ENCODE measurements around the gene HSPG2.
A peak's percentile ranks its signal among the peaks of the same experiment; 100 is the strongest.

HSPG2 gene

DNA sequence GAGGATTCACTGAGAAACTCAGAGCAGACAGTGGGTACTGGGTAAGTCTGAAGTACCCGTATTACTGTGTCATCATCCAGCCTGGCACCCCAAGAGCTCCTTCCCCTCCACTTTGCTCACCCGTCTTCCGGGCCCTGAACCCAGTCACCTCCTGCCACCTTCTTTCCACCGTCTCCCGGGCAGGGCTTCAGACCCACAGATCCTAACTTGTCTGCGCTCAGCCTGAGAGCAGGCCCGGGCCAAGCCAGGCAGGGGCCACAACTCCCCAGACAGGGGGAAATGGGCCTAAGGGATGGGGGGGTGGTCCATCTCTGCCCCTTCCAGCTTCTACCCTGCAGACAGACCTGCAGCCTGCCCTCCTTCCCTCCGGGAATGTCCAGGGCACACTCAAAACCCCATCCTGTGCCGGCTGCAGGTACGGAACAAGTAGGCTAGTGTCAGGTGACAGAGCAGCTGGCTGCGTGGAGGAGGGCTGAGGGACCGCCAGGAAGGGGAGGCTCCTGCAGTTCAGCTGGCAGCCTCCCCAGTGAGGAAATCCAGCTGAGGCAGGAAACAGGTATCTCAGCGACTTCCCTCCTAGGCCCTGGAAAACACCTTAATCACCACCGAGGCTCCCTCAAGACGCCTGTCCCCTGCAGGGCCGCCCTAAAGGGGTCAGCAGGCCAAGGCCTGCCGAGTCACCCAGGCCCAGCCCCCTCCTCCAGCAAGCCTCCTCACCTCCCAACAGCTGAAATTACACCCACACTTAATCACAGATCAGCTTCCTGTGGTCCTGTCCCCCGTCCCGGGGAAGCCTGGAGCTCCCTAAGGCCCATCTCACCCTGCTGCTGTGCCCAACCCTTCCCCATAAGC, 3.5 kb downstream of the HSPG2 start:
- peaks cover 57% of the 10 kb centered on the region for H3K4me1 ChIP-seq (ENCODE audit: control insufficient read depth, insufficient read depth, low read length)

DNA sequence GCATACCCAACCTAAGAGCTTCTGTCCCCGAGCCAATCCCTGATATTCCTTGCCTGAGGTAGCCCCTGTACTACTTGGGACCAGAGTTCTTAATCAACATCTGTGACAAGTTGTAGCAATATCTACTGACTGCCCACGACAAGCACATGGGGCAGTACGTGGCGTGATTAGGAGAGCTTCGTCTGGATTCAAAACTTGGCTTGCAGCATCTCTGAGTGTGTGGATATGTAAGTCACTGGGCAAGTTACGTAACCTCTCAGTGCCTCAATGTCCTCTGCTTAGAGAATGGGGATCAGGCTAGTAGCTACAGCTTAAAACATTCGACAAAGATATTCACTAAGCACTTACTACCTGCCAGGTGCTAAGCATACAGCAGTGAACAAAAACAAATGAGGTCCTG, 5.0 kb downstream of the HSPG2 start:
- H3K4me3 ChIP-seq (ENCODE audit: insufficient read depth, low read depth, low read length): no peak overlapping the region
- WGBS, 2 experiments: 90 to 91% methylated on average over 7 of the region's 7 CpGs
- H3K27ac ChIP-seq (ENCODE audit: insufficient read depth, low read depth, low read length, poor library complexity, severe bottlenecking): no peak overlapping the region
- no peaks in the 10 kb centered on the region for H3K9me3 ChIP-seq (ENCODE audit: control insufficient read depth, low read length)
- peaks cover 50% of the 10 kb centered on the region for H3K4me1 ChIP-seq (ENCODE audit: control insufficient read depth, insufficient read depth, low read length)
- H3K36me3 ChIP-seq (ENCODE audit: control insufficient read depth, insufficient read depth, low read length): no peaks in the 10 kb centered on the region
- H3K27me3 ChIP-seq (ENCODE audit: control insufficient read depth, insufficient read depth, low read length, poor library complexity, severe bottlenecking): no peaks in the 10 kb centered on the region

More for the DNA sequence above, 3.5 kb downstream of the HSPG2 start:
- Histone ChIP-seq H3K9me3 (ENCODE audit: control insufficient read depth, low read length) (no peaks in the 10 kb centered on the region), H3K36me3 (ENCODE audit: control insufficient read depth, insufficient read depth, low read length) (no peaks in the 10 kb centered on the region), H3K27ac (ENCODE audit: insufficient read depth, low read depth, low read length, poor library complexity, severe bottlenecking) (no peak overlapping the region), H3K4me3 (ENCODE audit: insufficient read depth, low read depth, low read length) (no peak overlapping the region), H3K27me3 (ENCODE audit: control insufficient read depth, insufficient read depth, low read length, poor library complexity, severe bottlenecking) (no peaks in the 10 kb centered on the region)
- WGBS, 2 experiments: 58 to 60% methylated on average over 19 of the region's 19 CpGs

DNA sequence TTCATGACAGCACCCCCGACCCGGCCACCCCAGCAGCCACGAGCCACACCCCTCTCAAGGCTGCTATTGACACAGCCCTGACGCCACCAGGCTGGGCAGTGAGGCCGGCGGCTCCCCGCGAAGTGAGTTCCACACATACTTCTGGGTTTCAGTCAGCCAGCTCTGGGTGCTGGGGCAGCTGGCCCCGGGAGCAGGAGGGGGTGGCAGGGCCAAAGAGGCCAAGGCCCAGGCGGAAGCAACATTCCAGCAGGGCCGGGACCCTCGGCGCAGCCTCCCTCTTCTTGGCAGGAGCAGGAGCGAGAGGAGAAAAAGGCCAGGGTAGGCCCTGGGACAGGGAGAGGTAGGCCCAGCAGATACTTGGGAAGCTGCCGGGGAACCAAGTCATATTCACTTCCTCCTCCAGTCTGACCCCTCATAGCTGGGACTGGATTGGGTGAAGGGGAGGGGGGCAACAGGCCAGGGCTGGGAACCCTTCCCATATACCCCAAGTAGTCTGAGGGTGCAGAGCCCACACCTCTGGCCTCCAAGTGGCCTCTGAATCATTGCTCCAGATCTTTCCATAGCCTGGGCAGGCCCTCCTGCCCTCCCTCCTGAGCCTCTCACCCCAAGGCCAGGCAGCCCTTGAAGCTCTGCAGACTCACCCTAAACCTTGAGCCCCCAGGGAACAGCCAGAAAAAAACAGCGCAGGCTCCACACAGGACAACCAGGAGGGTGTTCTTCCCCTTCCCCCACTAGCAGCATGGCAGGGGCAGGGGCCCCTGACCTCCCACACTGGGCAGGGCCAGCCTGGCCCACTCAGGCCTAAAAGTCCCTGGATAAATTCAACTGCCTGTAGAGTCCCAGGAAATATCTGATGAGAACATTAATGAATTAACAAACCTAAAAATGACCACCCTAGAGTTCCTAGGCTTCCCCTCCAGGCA, 5.7 kb downstream of the HSPG2 start:
- no peaks in the 10 kb centered on the region for H3K36me3 ChIP-seq (ENCODE audit: control insufficient read depth, insufficient read depth, low read length)
- H3K27ac ChIP-seq (ENCODE audit: insufficient read depth, low read depth, low read length, poor library complexity, severe bottlenecking): peak overlapping the region; percentile 63
- peaks cover 52% of the 10 kb centered on the region for H3K4me1 ChIP-seq (ENCODE audit: control insufficient read depth, insufficient read depth, low read length)
- no peaks in the 10 kb centered on the region for H3K27me3 ChIP-seq (ENCODE audit: control insufficient read depth, insufficient read depth, low read length, poor library complexity, severe bottlenecking)
- H3K4me3 ChIP-seq (ENCODE audit: insufficient read depth, low read depth, low read length): no peak overlapping the region
- WGBS, 2 experiments: 78 to 82% methylated on average over 16 of the region's 16 CpGs
- H3K9me3 ChIP-seq (ENCODE audit: control insufficient read depth, low read length): no peaks in the 10 kb centered on the region

DNA sequence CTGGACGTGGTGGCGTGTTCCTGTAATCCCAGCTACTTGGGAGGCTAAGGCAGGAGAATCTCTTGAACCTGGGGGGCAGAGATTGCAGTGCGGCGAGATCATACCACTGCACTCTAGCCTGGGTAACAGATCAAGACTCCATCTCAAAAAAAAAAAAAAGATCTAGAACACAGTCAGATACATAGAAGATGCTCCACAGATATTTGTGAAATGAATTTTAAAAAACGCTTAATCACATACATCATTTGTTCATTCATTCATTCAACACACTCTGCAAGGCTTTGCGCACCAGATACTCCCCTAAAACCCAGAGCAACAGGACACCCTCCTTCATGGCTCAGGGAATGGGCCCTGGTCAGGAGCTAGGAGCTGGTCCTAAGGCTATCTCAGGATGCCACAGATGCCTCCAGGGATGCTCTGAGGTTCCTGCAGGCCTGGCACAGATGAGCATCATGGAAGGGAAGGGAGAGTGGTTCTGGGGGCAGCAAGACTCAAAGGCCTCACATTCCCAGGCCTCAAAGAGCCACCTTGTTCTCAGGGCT, 6.4 kb downstream of the HSPG2 start:
- WGBS, 2 experiments: 91 to 97% methylated on average over 6 of the region's 6 CpGs
- Histone ChIP-seq H3K9me3 (ENCODE audit: control insufficient read depth, low read length) (no peaks in the 10 kb centered on the region), H3K36me3 (ENCODE audit: control insufficient read depth, insufficient read depth, low read length) (no peaks in the 10 kb centered on the region), H3K27me3 (ENCODE audit: control insufficient read depth, insufficient read depth, low read length, poor library complexity, severe bottlenecking) (no peaks in the 10 kb centered on the region), H3K4me3 (ENCODE audit: insufficient read depth, low read depth, low read length) (no peak overlapping the region), H3K4me1 (ENCODE audit: control insufficient read depth, insufficient read depth, low read length) (peaks cover 45% of the 10 kb centered on the region), H3K27ac (ENCODE audit: insufficient read depth, low read depth, low read length, poor library complexity, severe bottlenecking) (no peak overlapping the region)

DNA sequence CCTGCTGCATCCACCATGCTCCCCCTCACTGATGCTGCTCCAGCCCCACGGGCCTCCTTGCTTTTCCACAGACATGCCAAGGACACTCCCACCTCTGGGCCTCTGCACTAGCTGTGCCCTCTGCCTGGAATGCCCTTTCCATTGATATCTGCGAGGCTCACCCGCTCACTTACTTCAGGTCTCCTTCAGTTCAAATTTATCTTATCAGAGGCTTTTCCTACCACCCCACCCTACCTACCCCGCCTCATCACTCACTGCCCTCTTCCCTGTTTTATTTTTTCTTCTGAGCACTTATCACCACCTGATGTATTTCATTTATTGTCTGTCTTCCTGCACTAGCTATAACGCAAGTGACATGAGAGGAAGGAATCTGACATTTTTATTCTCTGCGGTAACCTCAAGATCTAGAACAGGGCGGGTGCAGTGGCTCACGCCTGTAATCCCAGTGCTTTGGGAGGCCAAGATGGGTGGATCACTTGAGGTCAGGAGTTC, 7.0 kb downstream of the HSPG2 start:
- Histone ChIP-seq H3K36me3 (ENCODE audit: control insufficient read depth, insufficient read depth, low read length) (no peaks in the 10 kb centered on the region), H3K4me1 (ENCODE audit: control insufficient read depth, insufficient read depth, low read length) (peaks cover 40% of the 10 kb centered on the region), H3K4me3 (ENCODE audit: insufficient read depth, low read depth, low read length) (no peak overlapping the region), H3K9me3 (ENCODE audit: control insufficient read depth, low read length) (no peaks in the 10 kb centered on the region), H3K27me3 (ENCODE audit: control insufficient read depth, insufficient read depth, low read length, poor library complexity, severe bottlenecking) (no peaks in the 10 kb centered on the region), H3K27ac (ENCODE audit: insufficient read depth, low read depth, low read length, poor library complexity, severe bottlenecking) (no peak overlapping the region)
- 89 to 95% methylated on average over 8 of the region's 8 CpGs for WGBS, 2 experiments

DNA sequence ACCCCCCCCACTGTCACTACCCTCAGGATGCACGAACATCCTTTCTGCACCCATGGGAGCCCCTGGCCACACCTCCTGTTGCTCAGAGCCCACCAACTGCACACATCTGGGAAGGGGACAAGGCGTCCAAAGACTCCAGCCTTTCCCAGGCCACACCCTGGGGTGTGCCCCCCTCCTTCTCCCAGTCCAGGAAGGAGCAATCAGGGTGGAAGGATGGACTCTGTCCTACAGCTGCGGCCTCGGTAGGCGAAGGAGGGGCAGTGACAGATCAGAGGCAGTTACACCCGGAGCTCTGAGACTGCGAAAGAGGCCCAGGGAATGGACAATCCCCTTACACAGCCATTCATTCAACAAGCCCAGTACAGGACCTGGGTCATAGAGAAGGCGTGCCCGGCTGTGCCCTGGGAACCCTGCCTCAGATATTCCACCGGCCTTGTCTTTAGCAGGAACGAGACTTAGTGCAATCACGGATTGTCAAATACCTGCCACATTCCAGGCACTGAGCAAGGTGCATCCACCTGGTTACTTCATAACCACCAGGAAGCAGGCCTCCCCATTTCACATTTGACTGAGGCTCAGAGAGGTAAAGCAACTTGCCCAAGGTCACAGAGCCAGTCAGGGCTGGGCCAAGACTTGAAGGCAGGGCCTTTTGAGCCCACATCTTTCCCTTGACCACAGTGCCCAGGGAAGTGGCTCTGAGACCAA, 9.4 kb downstream of the HSPG2 start:
- 90 to 91% methylated on average over 12 of the region's 12 CpGs for WGBS, 2 experiments
- H3K9me3 ChIP-seq (ENCODE audit: control insufficient read depth, low read length): no peaks in the 10 kb centered on the region
- peaks cover 33% of the 10 kb centered on the region for H3K4me1 ChIP-seq (ENCODE audit: control insufficient read depth, insufficient read depth, low read length)
- no peaks in the 10 kb centered on the region for H3K27me3 ChIP-seq (ENCODE audit: control insufficient read depth, insufficient read depth, low read length, poor library complexity, severe bottlenecking)
- no peak overlapping the region for H3K27ac ChIP-seq (ENCODE audit: insufficient read depth, low read depth, low read length, poor library complexity, severe bottlenecking)
- no peak overlapping the region for H3K4me3 ChIP-seq (ENCODE audit: insufficient read depth, low read depth, low read length)
- no peaks in the 10 kb centered on the region for H3K36me3 ChIP-seq (ENCODE audit: control insufficient read depth, insufficient read depth, low read length)

DNA sequence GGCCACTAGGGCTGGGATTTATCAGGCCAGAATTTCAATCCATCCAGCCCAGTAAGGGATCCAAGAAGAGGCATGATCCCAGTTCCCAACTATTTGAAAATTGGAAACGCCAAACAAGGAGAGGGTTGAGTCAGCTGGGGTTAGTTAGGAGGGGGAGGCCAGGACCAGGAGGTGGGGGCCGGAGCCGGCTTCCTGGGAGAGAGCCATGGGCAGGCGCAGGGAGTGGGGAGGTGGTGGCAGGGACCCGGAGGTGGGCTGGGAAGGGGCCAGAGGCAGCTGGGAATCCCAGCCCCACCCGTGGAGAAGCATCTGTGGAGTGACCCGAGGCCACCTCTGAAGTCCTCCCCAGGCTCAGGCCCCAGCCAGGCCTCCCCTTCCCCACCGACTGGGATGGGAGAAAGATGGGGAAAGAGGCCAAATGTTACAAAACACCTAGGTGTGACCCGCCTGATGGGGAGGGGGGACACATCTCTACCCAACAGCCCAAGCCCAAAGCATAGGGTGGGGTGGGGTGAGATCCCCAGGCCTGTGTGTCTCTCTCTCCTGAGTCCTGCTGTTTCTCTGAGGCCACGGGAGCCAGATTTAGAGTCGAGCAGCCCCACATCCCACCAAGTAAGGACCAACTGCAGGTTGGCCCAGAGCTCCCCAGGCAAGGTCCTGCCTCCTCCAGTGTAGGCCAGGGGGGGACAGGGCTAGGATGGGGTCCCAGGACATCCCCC, 10.1 kb downstream of the HSPG2 start:
- no peaks in the 10 kb centered on the region for H3K36me3 ChIP-seq (ENCODE audit: control insufficient read depth, insufficient read depth, low read length)
- peaks cover 33% of the 10 kb centered on the region for H3K4me1 ChIP-seq (ENCODE audit: control insufficient read depth, insufficient read depth, low read length)
- no peak overlapping the region for H3K4me3 ChIP-seq (ENCODE audit: insufficient read depth, low read depth, low read length)
- WGBS, 2 experiments: 85 to 87% methylated on average over 11 of the region's 11 CpGs
- no peaks in the 10 kb centered on the region for H3K27me3 ChIP-seq (ENCODE audit: control insufficient read depth, insufficient read depth, low read length, poor library complexity, severe bottlenecking)
- no peaks in the 10 kb centered on the region for H3K9me3 ChIP-seq (ENCODE audit: control insufficient read depth, low read length)
- no peak overlapping the region for H3K27ac ChIP-seq (ENCODE audit: insufficient read depth, low read depth, low read length, poor library complexity, severe bottlenecking)

DNA sequence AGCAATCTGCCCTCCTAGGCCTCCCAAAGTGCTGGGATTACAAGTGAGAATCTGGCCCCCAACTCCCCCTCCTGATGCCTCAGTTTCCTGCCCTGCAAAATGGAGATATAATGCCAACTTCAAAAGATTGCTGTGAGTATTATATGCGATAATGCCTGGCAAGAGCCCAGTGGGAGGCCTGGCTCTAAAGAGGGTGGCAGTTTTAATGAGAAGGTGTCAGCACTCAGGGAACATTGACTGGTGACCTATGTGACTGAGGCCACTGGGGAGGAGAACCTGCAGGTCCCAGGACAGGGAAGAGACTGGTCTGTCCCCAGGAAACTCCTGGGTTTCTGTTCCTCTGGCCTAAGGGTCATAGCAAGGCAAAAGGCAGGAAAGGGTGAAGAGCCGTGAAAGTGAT, 11.0 kb downstream of the HSPG2 start:
- WGBS, 2 experiments: 92 to 96% methylated on average over 2 of the region's 2 CpGs
- no peak overlapping the region for H3K27ac ChIP-seq (ENCODE audit: insufficient read depth, low read depth, low read length, poor library complexity, severe bottlenecking)
- H3K4me1 ChIP-seq (ENCODE audit: control insufficient read depth, insufficient read depth, low read length): peaks cover 34% of the 10 kb centered on the region
- H3K4me3 ChIP-seq (ENCODE audit: insufficient read depth, low read depth, low read length): no peak overlapping the region
- H3K36me3 ChIP-seq (ENCODE audit: control insufficient read depth, insufficient read depth, low read length): no peaks in the 10 kb centered on the region
- no peaks in the 10 kb centered on the region for H3K9me3 ChIP-seq (ENCODE audit: control insufficient read depth, low read length)
- H3K27me3 ChIP-seq (ENCODE audit: control insufficient read depth, insufficient read depth, low read length, poor library complexity, severe bottlenecking): no peaks in the 10 kb centered on the region

DNA sequence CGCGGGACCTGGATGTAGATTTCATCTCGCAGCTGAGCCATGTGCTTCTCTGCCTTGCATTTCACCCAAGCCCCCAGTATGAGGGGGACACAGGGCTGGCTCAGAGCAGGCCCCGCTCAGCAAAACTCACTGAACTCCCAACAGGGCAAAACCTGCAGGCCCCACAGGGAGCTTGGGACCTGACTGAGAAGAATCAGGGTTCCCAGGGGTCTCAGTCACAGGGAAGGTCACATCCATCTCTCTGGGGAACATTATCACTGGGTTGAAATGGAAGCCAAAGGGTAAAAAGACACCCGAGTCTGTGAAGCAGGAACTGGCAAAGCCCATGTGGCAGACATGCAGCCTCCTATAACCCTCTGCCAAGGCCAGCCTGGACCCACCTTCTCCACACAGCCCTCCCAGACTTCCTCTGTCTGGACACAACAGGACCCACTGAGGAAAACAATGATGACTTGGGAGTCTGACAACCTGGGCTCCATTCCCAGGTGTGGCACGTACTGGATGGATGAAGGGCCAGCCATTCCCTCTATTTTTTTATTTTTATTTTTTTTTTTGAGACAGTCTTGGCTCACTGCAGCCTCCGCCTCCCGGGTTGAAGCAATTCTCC, 11.7 kb downstream of the HSPG2 start:
- WGBS, 2 experiments: 89 to 94% methylated on average over 8 of the region's 8 CpGs
- Histone ChIP-seq H3K9me3 (ENCODE audit: control insufficient read depth, low read length) (no peaks in the 10 kb centered on the region), H3K4me3 (ENCODE audit: insufficient read depth, low read depth, low read length) (no peak overlapping the region), H3K36me3 (ENCODE audit: control insufficient read depth, insufficient read depth, low read length) (no peaks in the 10 kb centered on the region), H3K27ac (ENCODE audit: insufficient read depth, low read depth, low read length, poor library complexity, severe bottlenecking) (no peak overlapping the region), H3K4me1 (ENCODE audit: control insufficient read depth, insufficient read depth, low read length) (peaks cover 33% of the 10 kb centered on the region), H3K27me3 (ENCODE audit: control insufficient read depth, insufficient read depth, low read length, poor library complexity, severe bottlenecking) (no peaks in the 10 kb centered on the region)
